Mesothelial cell of epicardium (in vitro differentiated cells): ENCODE results near the gene KCNE1. TPM values are rescaled to one million over a fixed set of nuclear protein-coding genes. Genes with fewer than 3 reads are reported as not detected.

Experiments used
- DNase-seq, 2 experiments: peaks; one replicate each; pipeline ENCODE4 v3.0.0; 2021; ENCODE audit warnings: low spot score in 2 of 2; ENCODE audit not compliant: unreplicated experiment in 2 of 2
- H3K27ac Mint-ChIP-seq: 2 replicates; pipeline ENCODE4 v1.8.0; 2021; ENCODE audit warnings: mixed read lengths
- H3K27me3 Mint-ChIP-seq: 2 replicates; pipeline ENCODE4 v1.8.0; 2021; ENCODE audit warnings: low read depth, mixed read lengths
- H3K36me3 Mint-ChIP-seq: 2 replicates; pipeline ENCODE4 v1.8.0; 2021; ENCODE audit warnings: mixed read lengths
- H3K4me1 Mint-ChIP-seq: 2 replicates; pipeline ENCODE4 v1.8.0; 2021; ENCODE audit warnings: mixed read lengths
- H3K4me3 Mint-ChIP-seq: 2 replicates; pipeline ENCODE4 v1.8.0; 2021; ENCODE audit warnings: mild to moderate bottlenecking, moderate library complexity, mixed read lengths
- H3K9me3 Mint-ChIP-seq: 2 replicates; pipeline ENCODE4 v1.8.0; 2021; ENCODE audit warnings: mixed read lengths
- total RNA-seq: library from RNA; stranded (reverse); gene quantifications from 3 replicates; pipeline ENCODE4 v1.2.1, GENCODE V29; 2021
- TF ChIP-seq, protein P1 (sequence below): fragments of 200-600 bp; sonication (generic); IDR thresholded peaks from one replicate; pipeline ENCODE4 v1.5.0; 2021; ENCODE audit warnings: antibody characterized with exemption; ENCODE audit not compliant: unreplicated experiment

The KCNE1 gene
- total RNA-seq, 1 donor from 2014 or later: 1.0 TPM

DNA sequence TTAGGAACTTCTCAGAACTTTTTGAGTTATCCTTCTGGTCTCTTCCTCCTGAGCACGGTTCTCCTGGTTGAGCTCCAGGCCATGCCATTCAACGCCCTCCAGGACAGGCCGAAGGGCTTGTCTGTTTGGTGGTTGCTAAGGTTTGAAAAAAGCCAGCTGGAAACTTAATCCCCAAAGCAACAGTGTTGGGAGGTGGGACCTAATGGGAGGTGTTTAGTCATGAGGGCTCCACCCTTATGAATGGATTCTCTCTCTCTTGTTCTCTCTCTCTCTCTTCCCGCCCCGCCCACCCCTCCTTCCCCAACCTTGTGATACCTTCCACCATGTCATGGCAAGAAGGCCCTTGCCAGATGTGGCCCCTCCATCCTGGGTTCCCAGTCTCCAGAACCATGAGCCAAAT, 829 bp downstream of the KCNE1 start:
- no peaks in the 10 kb centered on the region for H3K36me3 Mint-ChIP-seq
- no peak overlapping the region for H3K27ac Mint-ChIP-seq

GRCh38 chr21:34510148-34511142, 1.6 kb downstream of the KCNE1 start:
- H3K27me3 Mint-ChIP-seq: peaks cover 11% of the 10 kb centered on the region
- no peak for DNase-seq

More for the DNA sequence above, 829 bp downstream of the KCNE1 start:
- H3K9me3 Mint-ChIP-seq: no peaks in the 10 kb centered on the region
- TF ChIP-seq, protein P1, sequence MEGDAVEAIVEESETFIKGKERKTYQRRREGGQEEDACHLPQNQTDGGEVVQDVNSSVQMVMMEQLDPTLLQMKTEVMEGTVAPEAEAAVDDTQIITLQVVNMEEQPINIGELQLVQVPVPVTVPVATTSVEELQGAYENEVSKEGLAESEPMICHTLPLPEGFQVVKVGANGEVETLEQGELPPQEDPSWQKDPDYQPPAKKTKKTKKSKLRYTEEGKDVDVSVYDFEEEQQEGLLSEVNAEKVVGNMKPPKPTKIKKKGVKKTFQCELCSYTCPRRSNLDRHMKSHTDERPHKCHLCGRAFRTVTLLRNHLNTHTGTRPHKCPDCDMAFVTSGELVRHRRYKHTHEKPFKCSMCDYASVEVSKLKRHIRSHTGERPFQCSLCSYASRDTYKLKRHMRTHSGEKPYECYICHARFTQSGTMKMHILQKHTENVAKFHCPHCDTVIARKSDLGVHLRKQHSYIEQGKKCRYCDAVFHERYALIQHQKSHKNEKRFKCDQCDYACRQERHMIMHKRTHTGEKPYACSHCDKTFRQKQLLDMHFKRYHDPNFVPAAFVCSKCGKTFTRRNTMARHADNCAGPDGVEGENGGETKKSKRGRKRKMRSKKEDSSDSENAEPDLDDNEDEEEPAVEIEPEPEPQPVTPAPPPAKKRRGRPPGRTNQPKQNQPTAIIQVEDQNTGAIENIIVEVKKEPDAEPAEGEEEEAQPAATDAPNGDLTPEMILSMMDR: no peak
- H3K4me3 Mint-ChIP-seq: no peak overlapping the region
- DNase-seq: no peak
- peaks cover 10% of the 10 kb centered on the region for H3K27me3 Mint-ChIP-seq
- H3K4me1 Mint-ChIP-seq: peaks cover 3% of the 10 kb centered on the region

DNA sequence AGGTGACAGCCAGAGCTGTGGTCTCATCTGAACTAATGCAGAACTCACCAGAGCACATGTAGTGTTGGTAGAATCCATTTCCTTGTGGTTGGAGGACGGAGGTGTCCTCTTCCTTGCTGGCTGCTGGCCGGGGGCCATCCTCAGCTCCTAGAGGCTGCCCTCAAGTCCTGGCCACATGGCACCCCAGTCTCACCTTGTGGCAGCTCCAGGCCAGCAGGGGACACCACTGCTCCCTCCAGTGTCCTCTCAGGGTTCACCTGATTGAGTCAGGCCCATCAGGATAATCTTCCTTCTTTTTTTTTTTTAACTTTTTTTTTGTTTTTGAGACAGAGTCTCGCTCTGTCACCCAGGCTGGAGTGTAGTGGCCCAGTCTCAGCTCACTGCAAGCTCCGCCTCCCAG, 2.9 kb downstream of the KCNE1 start:
- TF ChIP-seq, protein P1: no peak
- DNase-seq: no peak
- Mint-ChIP-seq H3K36me3 (no peaks in the 10 kb centered on the region), H3K4me3 (no peak overlapping the region), H3K4me1 (no peaks in the 10 kb centered on the region), H3K27me3 (peaks cover 11% of the 10 kb centered on the region), H3K9me3 (no peaks in the 10 kb centered on the region), H3K27ac (no peak overlapping the region)

More at GRCh38 chr21:34510148-34511142, 1.6 kb downstream of the KCNE1 start:
- Mint-ChIP-seq H3K4me1 (peaks cover 3% of the 10 kb centered on the region), H3K36me3 (no peaks in the 10 kb centered on the region), H3K9me3 (no peaks in the 10 kb centered on the region), H3K4me3 (no peak overlapping the region), H3K27ac (no peak overlapping the region)
- TF ChIP-seq, protein P1: no peak

- peaks cover 2% of the 10 kb centered on the region for H3K4me1 Mint-ChIP-seq
- H3K27me3 Mint-ChIP-seq: peaks cover 11% of the 10 kb centered on the region
- no peaks in the 10 kb centered on the region for H3K9me3 Mint-ChIP-seq
- DNase-seq: no peak
- TF ChIP-seq, protein P1: no peak
- no peak overlapping the region for H3K27ac Mint-ChIP-seq
- H3K36me3 Mint-ChIP-seq: no peaks in the 10 kb centered on the region
- H3K4me3 Mint-ChIP-seq: no peak overlapping the region
Observed at GRCh38 chr21:34504595-34504994, 7.4 kb downstream of the KCNE1 start.

GRCh38 chr21:34502480-34503106, 9.4 kb downstream of the KCNE1 start:
- Mint-ChIP-seq H3K36me3 (peaks cover 4% of the 10 kb centered on the region), H3K4me1 (peaks cover 15% of the 10 kb centered on the region), H3K27ac (no peak overlapping the region), H3K4me3 (no peak overlapping the region), H3K27me3 (peaks cover 11% of the 10 kb centered on the region), H3K9me3 (peaks cover 7% of the 10 kb centered on the region)
- no peak for DNase-seq
- TF ChIP-seq, protein P1: no peak
